Gastroesophageal sphincter (tissue), 3 donors: Measurements from ENCODE around the gene MOAP1.

Experiments used
- EP300 ChIP-seq: sonication (generic); formaldehyde crosslinking; IDR thresholded peaks from one replicate; pipeline ENCODE4 v1.6.1; 2017; ENCODE audit warnings: antibody characterized with exemption, mild to moderate bottlenecking
- POLR2A ChIP-seq, 2 donors: fragments of 450-650 bp; IDR thresholded peaks; one replicate each; pipeline ENCODE4 v1.6.1; 2017; ENCODE audit warnings: antibody characterized with exemption in 2 of 2, mild to moderate bottlenecking in 2 of 2, moderate library complexity in 1 of 2
- POLR2AphosphoS5 ChIP-seq: sonication (generic); formaldehyde crosslinking; IDR thresholded peaks from one replicate; pipeline ENCODE4 v1.6.1; 2017; ENCODE audit warnings: antibody characterized with exemption
- TF ChIP-seq, protein P1 (sequence below), 4 experiments: fragments of 200-600 bp in 2 of 4; fragments of 450-650 bp in 2 of 4; sonication (generic) in 1 of 4; IDR thresholded peaks; one replicate each; pipeline ENCODE4 v1.5.1; 2017 to 2019; ENCODE audit warnings: antibody characterized with exemption in 4 of 4, mild to moderate bottlenecking in 2 of 4, moderate library complexity in 2 of 4

DNA sequence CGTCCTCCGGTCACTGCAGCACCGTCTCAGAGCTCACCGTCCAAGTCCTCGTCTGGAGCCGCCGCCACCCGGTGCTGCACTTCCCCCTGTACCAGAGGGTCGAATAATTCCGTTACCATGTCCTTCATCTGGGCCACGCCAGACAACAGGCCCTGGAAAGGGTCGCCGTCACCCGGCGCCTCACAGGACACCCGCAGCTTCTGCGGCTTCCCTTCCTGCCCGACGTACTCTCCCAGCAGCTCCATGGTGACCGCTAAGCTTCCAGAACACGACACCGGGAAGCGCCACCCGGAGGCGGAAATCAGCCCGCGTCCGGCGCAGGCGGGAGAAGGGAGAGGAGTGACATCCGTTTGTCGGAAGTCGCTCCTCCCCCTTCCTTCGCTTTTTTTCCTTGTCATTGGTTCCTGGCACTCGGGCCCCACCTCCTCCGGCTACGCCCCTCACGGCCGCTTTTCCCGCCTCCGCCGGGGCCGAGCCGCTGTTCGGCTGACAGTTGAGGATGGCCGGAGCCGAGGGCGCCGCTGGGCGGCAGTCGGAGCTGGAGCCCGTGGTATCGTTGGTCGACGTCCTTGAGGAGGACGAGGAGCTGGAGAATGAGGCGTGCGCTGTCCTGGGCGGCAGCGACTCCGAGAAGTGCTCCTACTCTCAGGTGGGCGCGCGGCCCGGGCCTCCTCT lies 22.2 kb upstream of the MOAP1 start, which contains the start of the genes GON7 and UBR7:
- TF ChIP-seq POLR2A (IDR thresholded peaks at IDR 0.05) (peak; percentile 61 to 65), POLR2AphosphoS5 (peak; percentile 93), EP300 (no peak)
- TF ChIP-seq, protein P1, sequence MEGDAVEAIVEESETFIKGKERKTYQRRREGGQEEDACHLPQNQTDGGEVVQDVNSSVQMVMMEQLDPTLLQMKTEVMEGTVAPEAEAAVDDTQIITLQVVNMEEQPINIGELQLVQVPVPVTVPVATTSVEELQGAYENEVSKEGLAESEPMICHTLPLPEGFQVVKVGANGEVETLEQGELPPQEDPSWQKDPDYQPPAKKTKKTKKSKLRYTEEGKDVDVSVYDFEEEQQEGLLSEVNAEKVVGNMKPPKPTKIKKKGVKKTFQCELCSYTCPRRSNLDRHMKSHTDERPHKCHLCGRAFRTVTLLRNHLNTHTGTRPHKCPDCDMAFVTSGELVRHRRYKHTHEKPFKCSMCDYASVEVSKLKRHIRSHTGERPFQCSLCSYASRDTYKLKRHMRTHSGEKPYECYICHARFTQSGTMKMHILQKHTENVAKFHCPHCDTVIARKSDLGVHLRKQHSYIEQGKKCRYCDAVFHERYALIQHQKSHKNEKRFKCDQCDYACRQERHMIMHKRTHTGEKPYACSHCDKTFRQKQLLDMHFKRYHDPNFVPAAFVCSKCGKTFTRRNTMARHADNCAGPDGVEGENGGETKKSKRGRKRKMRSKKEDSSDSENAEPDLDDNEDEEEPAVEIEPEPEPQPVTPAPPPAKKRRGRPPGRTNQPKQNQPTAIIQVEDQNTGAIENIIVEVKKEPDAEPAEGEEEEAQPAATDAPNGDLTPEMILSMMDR (IDR thresholded peaks at IDR 0.05) = peak in 2 of 4 experiments; percentile 34 to 55
